HepG2 (cell line): ENCODE measurements around the gene BEST3. TPM values are rescaled to one million over a fixed set of nuclear protein-coding genes. Genes with fewer than 3 reads are reported as not detected.
A peak's percentile ranks its signal among the peaks of the same experiment; 100 is the strongest.

ENCODE experiments used
- ATAC-seq: fragments of 200-7000 bp; cut with Tn5 transposase; 3 replicates; pipeline ENCODE4 v1.9.1; 2020; ENCODE audit warnings: mild to moderate bottlenecking, moderate library complexity
- BruUV-seq: library from RNA; stranded (reverse); fragments of 400-500 nt; replicated peaks from 2 replicates; lab custom pipeline; 2021; lab: Mats Ljungman, UMichigan
- CTCF ChIA-PET: fragments of 300-600 bp; formaldehyde crosslinking; extraction: SDS; loops from one replicate; lab custom pipeline; 2021; ENCODE audit warnings: low total read pairs, inconsistent platforms, low intra/inter-chr PET ratio; lab: Yijun Ruan, JAX
- POLR2A ChIA-PET: fragments of 350-600 bp; sonication (Branson Sonifier 250); formaldehyde crosslinking; loops from one replicate; lab custom pipeline; 2020; ENCODE audit warnings: antibody characterized with exemption, inconsistent platforms; lab: Yijun Ruan, JAX
- DNase-seq: peaks from one replicate; pipeline ENCODE4 v3.0.0-alpha.2; 2015; ENCODE audit warnings: low spot score
- FAIRE-seq: peaks from 3 replicates; lab custom pipeline; 2011; peaks lifted over from hg19 to GRCh38; lab: Jason Lieb, UNC
- H2AFZ ChIP-seq: one replicate; pipeline ENCODE4 v1.6.1; 2011; ENCODE audit warnings: low read length, inconsistent platforms
- H3K27ac ChIP-seq: fragments of 300-600 bp; 3 replicates; pipeline ENCODE4 v1.8.0; 2011; ENCODE audit warnings: mixed run types, mild to moderate bottlenecking, mixed read lengths, low read length, inconsistent platforms; ENCODE audit not compliant: insufficient read depth; ENCODE audit errors: extremely low read length
- H3K27me3 ChIP-seq, 2 experiments: fragments of 200-600 bp in 1 of 2; 2 replicates in 1 of 2; 3 replicates in 1 of 2; pipeline versions ENCODE4 v1.6.0 to v1.8.0; 2011; ENCODE audit warnings: low read length in 2 of 2, mild to moderate bottlenecking in 2 of 2, moderate library complexity in 2 of 2, inconsistent platforms in 1 of 2; ENCODE audit not compliant: insufficient read depth in 2 of 2, control insufficient read depth in 1 of 2
- H3K36me3 ChIP-seq, 2 experiments: fragments of 200-600 bp in 1 of 2; replicated peaks in 1 of 2; 2 replicates in 1 of 2; 3 replicates in 1 of 2; pipeline versions ENCODE4 v1.5.1 to v1.8.0; 2011; ENCODE audit warnings: low read length in 2 of 2, inconsistent platforms in 1 of 2; ENCODE audit not compliant: insufficient read depth in 2 of 2, control insufficient read depth in 1 of 2
- H3K4me1 ChIP-seq: 2 replicates; pipeline ENCODE4 v1.5.1; 2012; ENCODE audit warnings: low read length, inconsistent platforms; ENCODE audit not compliant: insufficient read depth
- H3K4me2 ChIP-seq: 2 replicates; pipeline ENCODE4 v1.6.0; 2011; ENCODE audit warnings: low read depth, low read length, inconsistent platforms
- H3K4me3 ChIP-seq, 3 experiments: fragments of 200-600 bp in 1 of 3; sonication (generic), shearing (Covaris generic) in 1 of 3; replicated peaks in 1 of 3; 2 replicates each; pipeline ENCODE4 v1.5.1; 2011 to 2016; ENCODE audit warnings: low read length in 3 of 3, inconsistent platforms in 2 of 3, low read depth in 2 of 3, mild to moderate bottlenecking in 2 of 3, control low read depth in 1 of 3, mixed read lengths in 1 of 3; ENCODE audit not compliant: insufficient read depth in 1 of 3
- H3K79me2 ChIP-seq: one replicate; pipeline ENCODE4 v1.6.1; 2011; ENCODE audit warnings: low read length, inconsistent platforms; ENCODE audit not compliant: insufficient read depth
- H3K9ac ChIP-seq: 2 replicates; pipeline ENCODE4 v1.6.0; 2011; ENCODE audit warnings: mild to moderate bottlenecking, low read depth, low read length, inconsistent platforms; ENCODE audit not compliant: insufficient read depth
- H3K9me3 ChIP-seq: 2 replicates; pipeline ENCODE4 v1.5.1; 2012; ENCODE audit warnings: mild to moderate bottlenecking, low read length
- H4K20me1 ChIP-seq: 2 replicates; pipeline ENCODE4 v1.6.0; 2011; ENCODE audit warnings: inconsistent platforms, mild to moderate bottlenecking, low read length, moderate library complexity; ENCODE audit not compliant: insufficient read depth
- MAFF ChIP-seq: IDR thresholded peaks from 2 replicates; pipeline ENCODE4 v1.6.1; 2011; ENCODE audit warnings: low read depth, low read length, improper control_type of control experiment
- MAFK ChIP-seq, 2 experiments: IDR thresholded peaks in 1 of 2; conservative IDR thresholded peaks in 1 of 2; 2 replicates each; pipeline ENCODE4 v1.6.1; 2011; ENCODE audit warnings: improper control_type of control experiment in 2 of 2, low read length in 2 of 2
- NFE2L2 ChIP-seq: fragments of 150-350 bp; IDR thresholded peaks from 2 replicates; pipeline ENCODE4 v1.6.1; 2014; ENCODE audit warnings: low read length
- NR2F1 ChIP-seq, 2 experiments: fragments of 450-650 bp in 1 of 2; formaldehyde crosslinking in 1 of 2; IDR thresholded peaks; 2 replicates each; pipeline versions ENCODE4 v1.5.0 to v1.6.1; 2016 to 2020; ENCODE audit warnings: mild to moderate bottlenecking in 1 of 2, missing compliant biosample characterization in 1 of 2, missing genetic modification reagents in 1 of 2, moderate library complexity in 1 of 2
- NR3C1 ChIP-seq: sonication (generic); formaldehyde crosslinking; IDR thresholded peaks from 2 replicates; pipeline ENCODE4 v1.4.0; 2020; ENCODE audit warnings: missing genetic modification reagents
- SALL2 ChIP-seq: sonication (generic); formaldehyde crosslinking; IDR thresholded peaks from 2 replicates; pipeline ENCODE4 v1.8.1; 2023; ENCODE audit warnings: mild to moderate bottlenecking, missing genetic modification reagents, inconsistent platforms
- ZNF10 ChIP-seq: sonication (generic); formaldehyde crosslinking; IDR thresholded peaks from 2 replicates; pipeline ENCODE4 v1.4.0; 2020; ENCODE audit warnings: mild to moderate bottlenecking, low read depth, missing genetic modification reagents, borderline replicate concordance
- WGBS: methylation state at CpG from one replicate; pipeline ENCODE4 v1.1.6; 2017; ENCODE audit warnings: low lambda C conversion rate; 5-methylcytosine and 5-hydroxymethylcytosine counted together
- in situ Hi-C: cut with HindIII; loops from 2 replicates; pipeline ENCODE4 v1.10.0; 2017; ENCODE audit warnings: low pct_unique_long_range_greater_than_20kb; ENCODE audit not compliant: extremely low pct_ligation_motif_present
- intact Hi-C: fragments of 100-400 bp; cut with micrococcal nuclease; formaldehyde crosslinking; loops from one replicate; pipeline ENCODE4 v1.10.0; 2022; ENCODE audit not compliant: unreplicated experiment
- polyA plus RNA-seq, 8 experiments: library from polyadenylated mRNA; depleted of rRNA in 3 of 8; stranded (reverse) in 7 of 8; unstranded in 1 of 8; fragments of >200 nt; fragmentation: Illumina TruSeq in 4 of 8; extraction: Trizol in 4 of 8; gene quantifications; 2 replicates each; pipeline versions ENCODE4 v1.2.1 to v1.2.3, GENCODE V29; 2011 to 2016; ENCODE audit warnings: low read depth in 4 of 8, missing spikeins in 1 of 8, mixed read lengths in 1 of 8; ENCODE audit not compliant: insufficient read depth in 1 of 8
- total RNA-seq, 5 experiments: library from RNA; depleted of rRNA; stranded (reverse); fragments of >200 nt; fragmentation: Illumina TruSeq; extraction: Trizol; gene quantifications; 2 replicates each; pipeline ENCODE4 v1.2.3, GENCODE V29; 2016; ENCODE audit warnings: low read depth in 1 of 5
- TF ChIP-seq, protein P1 (sequence below): IDR thresholded peaks from 2 replicates; pipeline ENCODE4 v1.6.1; 2016

The BEST3 gene
- total and polyA plus RNA-seq, 2 of the 13 experiments (the other 11 are each of a cell fraction or from before 2014, with no cell fraction given) = not detected

DNA sequence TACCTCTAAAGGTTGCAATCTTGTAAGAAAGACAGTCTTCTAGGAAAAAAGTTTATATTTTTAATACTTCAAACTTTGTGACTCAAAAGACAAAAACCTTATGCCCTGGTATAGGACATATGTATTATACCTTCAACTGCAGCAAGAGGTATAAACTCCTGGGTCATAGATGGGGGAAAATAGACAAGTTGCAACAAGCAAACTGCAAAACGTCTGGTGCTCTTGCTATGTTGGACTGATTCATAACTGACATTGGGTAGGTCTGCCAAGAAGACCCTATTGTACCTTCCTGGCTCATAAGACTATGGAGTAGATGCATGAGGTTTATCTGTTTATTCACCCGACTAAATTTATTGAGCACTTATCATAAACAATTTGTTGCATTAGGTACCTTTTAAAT lies 40.9 kb downstream of the BEST3 start (continued):
- TF ChIP-seq NR3C1 (CRISPR knock-in tag) = no peak
- TF ChIP-seq, protein P1, sequence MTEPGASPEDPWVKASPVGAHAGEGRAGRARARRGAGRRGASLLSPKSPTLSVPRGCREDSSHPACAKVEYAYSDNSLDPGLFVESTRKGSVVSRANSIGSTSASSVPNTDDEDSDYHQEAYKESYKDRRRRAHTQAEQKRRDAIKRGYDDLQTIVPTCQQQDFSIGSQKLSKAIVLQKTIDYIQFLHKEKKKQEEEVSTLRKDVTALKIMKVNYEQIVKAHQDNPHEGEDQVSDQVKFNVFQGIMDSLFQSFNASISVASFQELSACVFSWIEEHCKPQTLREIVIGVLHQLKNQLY (CRISPR knock-in tag) = no peak

DNA sequence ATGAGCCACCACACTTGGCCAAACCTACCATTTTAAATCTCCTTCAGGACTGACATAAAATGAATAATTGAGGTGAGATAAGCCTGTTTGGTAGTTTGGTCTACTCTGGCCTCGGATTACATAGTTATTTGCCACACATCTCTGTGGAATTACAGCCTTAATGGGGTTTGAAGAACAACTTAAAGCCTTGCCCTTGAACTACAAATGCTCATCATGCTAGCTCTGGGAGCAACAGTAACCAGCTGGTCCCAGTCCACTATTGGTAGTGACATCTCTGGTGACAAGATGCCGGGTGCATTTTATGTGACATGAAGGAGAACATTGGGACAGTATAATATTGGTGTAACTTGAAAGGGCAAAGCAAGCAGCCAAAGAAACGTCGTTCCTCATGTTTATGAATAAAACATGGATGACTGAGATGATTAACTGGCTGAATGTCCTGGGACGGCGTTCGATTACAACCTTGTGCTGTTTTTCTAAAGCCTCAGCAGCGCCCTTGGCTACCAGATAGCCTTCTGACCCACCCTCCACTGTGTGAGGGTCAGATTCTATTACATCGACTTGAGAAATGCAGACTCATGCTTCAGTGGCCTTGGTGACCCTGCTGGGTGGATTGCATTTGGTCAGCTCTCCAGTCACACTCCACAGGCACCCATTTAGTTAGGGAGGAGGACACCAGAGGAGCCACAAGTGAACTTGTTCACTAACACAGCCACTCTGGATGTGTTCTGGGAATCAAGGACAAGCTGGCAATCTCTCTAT lies 41.5 kb downstream of the BEST3 start:
- FAIRE-seq (no peak), DNase-seq (peak; percentile 49), ATAC-seq (peak; percentile 91)
- Histone ChIP-seq H3K4me3 (no peak overlapping the region), H3K27ac (no peak overlapping the region), H3K9me3 (no peaks in the 10 kb centered on the region), H3K9ac (no peak overlapping the region), H4K20me1 (no peaks in the 10 kb centered on the region), H3K4me2 (peak overlapping the region; percentile 28), H2AFZ (no peak overlapping the region), H3K79me2 (no peaks in the 10 kb centered on the region), H3K27me3 (no peaks in the 10 kb centered on the region; a peak in 1 of 5 replicates), H3K36me3 (no peaks in the 10 kb centered on the region), H3K4me1 (peaks cover 23% of the 10 kb centered on the region)
- POLR2A ChIA-PET = no interaction called here
- CTCF ChIA-PET = no interaction called here
- intact Hi-C loops (no loop called here), in situ Hi-C loops (no loop called here)
- no peak for TF ChIP-seq SALL2 (CRISPR knock-in tag)
- peak in 1 of 2 experiments; percentile 40; a peak in 1 of 4 replicates for TF ChIP-seq NR2F1 (CRISPR knock-in tag; IDR thresholded peaks at IDR 0.05)
- TF ChIP-seq ZNF10 = no peak
- peak; percentile 52; the same call in 1 of the 2 replicates for TF ChIP-seq NFE2L2
- TF ChIP-seq MAFF = 0 out of 2 replicates have a peak, but pooled peaks have one; percentile 26
- TF ChIP-seq MAFK (conservative IDR thresholded peaks at IDR 0.05 in 1 of 2, IDR thresholded peaks at IDR 0.05 in 1 of 2; ENCODE audit: low read length in 2 of 2) = peak in 1 of 2 experiments; percentile 22; a peak in 1 of 4 replicates
- WGBS = 26% methylated on average over 6 of the region's 9 CpGs
- BruUV-seq = no TSS peak
